Measurements from ENCODE around the gene ENTPD1.
"Not testable (repeated sequence)": the region's sequence is repeated elsewhere in the genome, so short reads cannot be mapped to it uniquely, and the experiment has no call there.

The ENTPD1 gene

DNA sequence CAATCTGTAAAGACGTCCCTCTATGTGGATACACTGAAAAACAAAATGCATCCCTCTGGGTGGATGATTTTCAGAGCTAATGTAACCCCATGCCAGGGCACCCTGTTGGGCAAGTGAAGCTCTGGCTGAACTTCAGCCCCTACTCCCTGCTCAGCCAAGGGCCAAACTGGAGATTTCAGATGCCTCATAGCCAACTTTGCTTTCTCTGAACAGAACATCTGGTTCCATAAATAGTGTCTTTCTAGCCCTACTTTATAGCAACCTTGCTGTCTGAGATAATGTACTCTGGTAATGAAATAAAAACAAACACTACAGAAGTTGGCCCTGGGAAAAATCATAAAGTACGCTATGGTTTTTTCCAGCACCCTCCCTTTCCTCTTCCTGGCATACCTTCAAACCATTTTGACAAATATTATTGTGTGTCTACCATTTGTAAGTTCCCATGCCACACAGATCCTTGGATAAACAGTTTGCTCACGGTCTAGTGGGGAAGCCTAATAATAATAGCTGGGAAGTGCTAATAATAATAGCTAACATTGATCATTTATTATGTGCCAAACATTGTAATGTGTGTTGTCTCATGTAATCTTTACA lies 3.4 kb downstream of the ENTPD1 start (continued):
- TF ChIP-seq, protein P1, sequence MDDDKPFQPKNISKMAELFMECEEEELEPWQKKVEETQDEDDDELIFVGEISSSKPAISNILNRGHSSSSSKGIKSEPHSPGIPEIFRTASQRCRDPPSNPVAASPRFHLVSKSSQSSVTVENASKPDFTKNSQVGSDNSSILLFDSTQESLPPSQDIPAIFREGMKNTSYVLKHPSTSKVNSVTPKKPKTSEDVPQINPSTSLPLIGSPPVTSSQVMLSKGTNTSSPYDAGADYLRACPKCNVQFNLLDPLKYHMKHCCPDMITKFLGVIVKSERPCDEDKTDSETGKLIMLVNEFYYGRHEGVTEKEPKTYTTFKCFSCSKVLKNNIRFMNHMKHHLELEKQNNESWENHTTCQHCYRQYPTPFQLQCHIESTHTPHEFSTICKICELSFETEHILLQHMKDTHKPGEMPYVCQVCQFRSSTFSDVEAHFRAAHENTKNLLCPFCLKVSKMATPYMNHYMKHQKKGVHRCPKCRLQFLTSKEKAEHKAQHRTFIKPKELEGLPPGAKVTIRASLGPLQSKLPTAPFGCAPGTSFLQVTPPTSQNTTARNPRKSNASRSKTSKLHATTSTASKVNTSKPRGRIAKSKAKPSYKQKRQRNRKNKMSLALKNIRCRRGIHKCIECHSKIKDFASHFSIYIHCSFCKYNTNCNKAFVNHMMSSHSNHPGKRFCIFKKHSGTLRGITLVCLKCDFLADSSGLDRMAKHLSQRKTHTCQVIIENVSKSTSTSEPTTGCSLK (tag by site-specific recombination; IDR thresholded peaks at IDR 0.05): no peak

DNA sequence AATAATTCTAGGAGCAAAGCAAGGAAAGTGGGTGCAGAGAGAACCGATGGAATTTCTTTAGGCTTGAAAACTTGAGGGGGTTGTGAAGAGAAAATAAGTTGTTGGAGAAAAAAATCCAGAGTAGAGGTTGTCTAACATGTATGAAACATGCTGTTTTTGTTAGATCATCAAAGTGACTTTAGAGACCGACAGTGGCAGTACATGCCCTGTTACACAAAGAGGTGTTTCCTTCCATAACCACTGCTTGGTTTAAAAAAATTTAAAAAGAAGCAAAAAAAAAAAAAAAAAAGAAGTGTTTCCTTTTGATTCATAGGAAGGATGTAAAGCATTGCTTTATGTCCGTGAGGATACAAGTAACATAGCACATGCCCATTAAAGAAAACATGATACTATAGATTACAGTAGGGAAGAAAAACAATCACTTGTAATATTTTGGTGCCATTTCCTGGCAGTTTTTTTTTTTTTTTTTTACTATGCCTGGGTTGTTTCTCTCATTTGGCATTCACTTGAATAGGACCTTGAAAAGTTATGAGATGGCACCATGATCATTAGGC lies 6.1 kb downstream of the ENTPD1 start:
- CTCF ChIA-PET: no interaction called here
- Histone ChIP-seq H3K4me1 (ENCODE audit: control insufficient read depth, insufficient read depth, low read length) (no peaks in the 10 kb centered on the region; the same call in 1 of the 2 replicates), H3K4me3 (ENCODE audit: low read depth, low read length) (no peak overlapping the region), H3K36me3 (ENCODE audit: control insufficient read depth in 2 of 2, insufficient read depth in 1 of 2, low read length in 2 of 2) (no peaks in the 10 kb centered on the region), H3K27ac (ENCODE audit: extremely low read depth, low read depth, low read length) (no peak overlapping the region), H3K9me3 (ENCODE audit: control insufficient read depth, insufficient read depth, low read depth, low read length) (no peaks in the 10 kb centered on the region)
- TF ChIP-seq SP3 (tag by site-specific recombination; IDR thresholded peaks at IDR 0.05) (no peak), ZNF677 (tag by site-specific recombination; IDR thresholded peaks at IDR 0.05) (no peak), KLF10 (tag by site-specific recombination; IDR thresholded peaks at IDR 0.05) (no peak)
- TF ChIP-seq, protein P2, sequence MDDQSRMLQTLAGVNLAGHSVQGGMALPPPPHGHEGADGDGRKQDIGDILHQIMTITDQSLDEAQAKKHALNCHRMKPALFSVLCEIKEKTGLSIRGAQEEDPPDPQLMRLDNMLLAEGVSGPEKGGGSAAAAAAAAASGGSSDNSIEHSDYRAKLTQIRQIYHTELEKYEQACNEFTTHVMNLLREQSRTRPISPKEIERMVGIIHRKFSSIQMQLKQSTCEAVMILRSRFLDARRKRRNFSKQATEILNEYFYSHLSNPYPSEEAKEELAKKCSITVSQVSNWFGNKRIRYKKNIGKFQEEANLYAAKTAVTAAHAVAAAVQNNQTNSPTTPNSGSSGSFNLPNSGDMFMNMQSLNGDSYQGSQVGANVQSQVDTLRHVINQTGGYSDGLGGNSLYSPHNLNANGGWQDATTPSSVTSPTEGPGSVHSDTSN (CRISPR knock-in tag; IDR thresholded peaks at IDR 0.05): no peak
- POLR2A ChIA-PET: no interaction called here

DNA sequence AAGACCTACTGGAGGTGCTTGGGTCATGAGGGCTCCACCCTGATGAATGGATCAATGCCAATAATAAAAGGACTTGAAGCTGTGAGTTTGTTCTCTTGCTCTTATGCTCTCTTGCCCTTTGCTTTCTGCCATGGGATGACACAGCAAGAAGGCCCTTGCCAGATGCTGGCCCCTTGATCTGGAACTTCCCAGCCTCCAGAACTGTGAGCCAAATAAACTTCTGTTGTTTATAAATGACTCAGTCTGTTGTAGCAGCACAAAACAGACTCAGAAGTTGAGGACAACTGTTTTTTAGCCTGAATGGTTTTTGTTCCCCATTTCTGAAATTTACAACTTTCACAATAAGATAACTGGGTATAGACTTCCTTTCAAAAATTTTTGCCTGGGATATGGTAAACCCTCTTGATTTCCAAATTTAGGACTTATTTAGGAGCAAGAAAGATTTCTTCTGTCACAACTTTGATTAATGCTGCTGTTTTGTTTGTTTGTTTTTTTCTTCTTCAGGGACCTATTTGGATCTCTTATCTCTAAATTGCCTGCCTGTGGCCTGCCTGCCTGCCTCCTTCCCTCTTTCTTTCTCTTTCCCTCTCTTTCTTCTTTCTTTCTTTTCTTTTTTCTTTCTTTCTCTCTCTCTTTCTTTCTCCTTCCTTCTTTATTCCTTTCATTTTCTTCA lies 12.1 kb downstream of the ENTPD1 start:
- CTCF ChIA-PET: interaction anchor here (0.7 kb wide), 1 partner anchor 76 kb away, joined by 3 read pairs; no protein-coding TSS in a partner anchor
- H3K4me1 ChIP-seq (ENCODE audit: control insufficient read depth, insufficient read depth, low read length): 0 out of 2 replicates have a peak, but pooled peaks cover 3% of the 10 kb centered on the region
- no peaks in the 10 kb centered on the region for H3K9me3 ChIP-seq (ENCODE audit: control insufficient read depth, insufficient read depth, low read depth, low read length)
- no peak overlapping the region for H3K27ac ChIP-seq (ENCODE audit: extremely low read depth, low read depth, low read length)
- H3K36me3 ChIP-seq (ENCODE audit: control insufficient read depth in 2 of 2, insufficient read depth in 1 of 2, low read length in 2 of 2): no peaks in the 10 kb centered on the region
- no peak for TF ChIP-seq GFI1B (tag by site-specific recombination; IDR thresholded peaks at IDR 0.05)
- TF ChIP-seq PRDM1 (tag by site-specific recombination; IDR thresholded peaks at IDR 0.05): 0 out of 2 replicates have a peak, but pooled peaks have one; percentile 21
- TF ChIP-seq SETDB1 (IDR thresholded peaks at IDR 0.05; ENCODE audit: insufficient read length, low read length): peak; percentile 14
- no peak overlapping the region for H3K4me3 ChIP-seq (ENCODE audit: low read depth, low read length)
- POLR2A ChIA-PET: no interaction called here

DNA sequence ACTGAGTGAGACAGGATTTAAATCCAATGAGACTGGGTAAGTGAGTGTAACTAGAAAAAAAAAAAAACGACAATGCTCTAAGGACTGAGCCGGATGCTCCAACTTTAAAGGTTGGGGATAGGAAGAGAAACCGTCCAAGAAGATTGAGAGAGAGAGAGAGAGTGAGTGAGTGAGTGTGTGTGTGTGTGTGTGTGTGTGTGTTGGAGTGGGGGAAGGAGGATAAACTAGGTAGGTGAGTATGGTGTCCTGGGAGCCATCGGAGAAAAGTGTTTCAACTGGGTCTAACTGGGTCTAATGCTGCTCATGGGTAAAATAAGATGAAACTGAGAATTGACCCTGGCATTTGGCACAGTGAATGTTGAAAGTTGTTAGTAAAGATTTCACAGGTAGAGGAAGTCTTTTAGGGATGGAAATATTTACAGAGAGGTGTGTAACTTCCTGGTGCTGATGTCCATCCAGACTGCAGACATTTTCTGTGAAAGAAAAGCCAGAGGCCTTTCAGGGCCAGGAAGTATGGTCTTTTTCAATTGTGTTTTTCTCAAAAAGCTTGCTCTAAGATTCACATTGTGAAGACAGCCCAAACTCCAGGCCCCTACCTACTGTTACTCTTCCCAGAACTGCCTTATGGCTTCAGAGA lies 14.2 kb downstream of the ENTPD1 start:
- Histone ChIP-seq H3K9me3 (ENCODE audit: control insufficient read depth, insufficient read depth, low read depth, low read length) (no peaks in the 10 kb centered on the region), H3K27ac (ENCODE audit: extremely low read depth, low read depth, low read length) (no peak overlapping the region), H3K4me1 (ENCODE audit: control insufficient read depth, insufficient read depth, low read length) (0 out of 2 replicates have a peak, but pooled peaks cover 3% of the 10 kb centered on the region), H3K4me3 (ENCODE audit: low read depth, low read length) (no peak overlapping the region), H3K36me3 (ENCODE audit: control insufficient read depth in 2 of 2, insufficient read depth in 1 of 2, low read length in 2 of 2) (no peaks in the 10 kb centered on the region)
- POLR2A ChIA-PET: no interaction called here
- TF ChIP-seq ZNF664 (tag by site-specific recombination; IDR thresholded peaks at IDR 0.05) (no peak), PRDM1 (tag by site-specific recombination; IDR thresholded peaks at IDR 0.05) (0 out of 2 replicates have a peak, but pooled peaks have one; percentile 18)
- CTCF ChIA-PET: no interaction called here

DNA sequence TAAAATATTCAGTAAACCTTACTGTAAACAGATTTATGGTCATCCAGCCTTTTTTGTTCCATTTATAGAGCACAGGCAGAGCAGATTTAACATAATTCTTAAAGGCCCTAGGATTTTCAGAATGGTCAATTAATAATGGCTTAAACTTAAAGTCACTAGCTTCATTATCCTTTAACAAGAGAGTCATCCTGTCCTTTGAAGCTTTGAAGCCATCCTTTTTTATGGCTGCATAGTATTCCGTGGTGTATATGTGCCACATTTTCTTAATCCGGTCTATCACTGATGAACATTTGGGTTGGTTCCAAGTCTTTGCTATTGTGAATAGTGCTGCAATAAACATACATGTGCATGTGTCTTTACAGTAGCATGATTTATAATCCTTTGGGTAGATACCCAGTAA lies 17.5 kb downstream of the ENTPD1 start:
- POLR2A ChIA-PET; H3K36me3 ChIP-seq (ENCODE audit: control insufficient read depth in 2 of 2, insufficient read depth in 1 of 2, low read length in 2 of 2); H3K9me3 ChIP-seq (ENCODE audit: control insufficient read depth, insufficient read depth, low read depth, low read length); H3K4me1 ChIP-seq (ENCODE audit: control insufficient read depth, insufficient read depth, low read length); H3K27ac ChIP-seq (ENCODE audit: extremely low read depth, low read depth, low read length); H3K4me3 ChIP-seq (ENCODE audit: low read depth, low read length); CTCF ChIA-PET: not testable (repeated sequence)
- TF ChIP-seq ZNF146 (tag by site-specific recombination; IDR thresholded peaks at IDR 0.05): peak; percentile 50; the same call in 1 of the 2 replicates

DNA sequence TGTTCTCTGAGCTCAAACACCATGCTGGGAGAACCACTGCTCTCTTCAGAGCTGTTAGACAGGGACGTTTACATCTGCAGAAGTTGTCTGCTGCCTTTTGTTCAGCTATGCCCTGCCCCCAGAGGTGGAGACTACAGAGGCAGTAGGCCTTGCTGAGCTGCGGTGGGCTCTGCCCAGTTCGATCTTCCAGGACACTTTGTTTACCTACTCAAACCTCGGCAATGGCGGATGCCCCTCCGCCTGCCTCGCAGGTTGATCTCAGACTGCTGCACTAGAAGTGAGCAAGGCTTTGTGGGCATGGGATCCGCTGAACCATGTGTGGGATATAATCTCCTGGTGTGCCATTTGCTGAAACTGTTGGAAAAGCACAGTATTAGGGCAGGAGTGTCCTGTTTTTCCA lies 21.7 kb downstream of the ENTPD1 start:
- H3K4me1 ChIP-seq (ENCODE audit: control insufficient read depth, insufficient read depth, low read length); H3K4me3 ChIP-seq (ENCODE audit: low read depth, low read length); H3K36me3 ChIP-seq (ENCODE audit: control insufficient read depth in 2 of 2, insufficient read depth in 1 of 2, low read length in 2 of 2); H3K9me3 ChIP-seq (ENCODE audit: control insufficient read depth, insufficient read depth, low read depth, low read length); CTCF ChIA-PET; POLR2A ChIA-PET; H3K27ac ChIP-seq (ENCODE audit: extremely low read depth, low read depth, low read length): not testable (repeated sequence)

Data from HEK293 (cell line).